Thoracic aorta endothelial cell (primary cell): ENCODE data around the gene OXGR1. TPM values are rescaled to one million over a fixed set of nuclear protein-coding genes. Genes with fewer than 3 reads are reported as not detected.

Experiments used
- small RNA-seq: library from RNA; depleted of rRNA; stranded (forward); fragments of <200 nt; gene quantifications from one replicate; pipeline ENCODE3, GENCODE V24; 2012
- total RNA-seq: library from RNA; depleted of rRNA; stranded (reverse); fragments of >200 nt; gene quantifications from 2 replicates; pipeline ENCODE4 v1.2.3, GENCODE V29; 2012

Gene OXGR1
- total RNA-seq, result not detected in 2 replicates

GRCh38 chr13:96994017-96994857 is at the start of gene OXGR1:
OXGR1 (minus strand) TSS chr13:96994476; CDS start chr13:96987759, 6,717 bp downstream.

Small RNA genes within 50 kb of the gene (small RNA-seq; reads per million reads assigned to genes)
- gene RN7SKP7, result not detected

Other genes starting within 250 kb of the OXGR1 start
- 125 and 144 TPM in 2 replicates for gene MBNL2, start 227.9 kb upstream of the OXGR1 start, total RNA-seq